Immature natural killer cell (primary cell): ENCODE measurements around the gene SUFU. TPM values are rescaled to one million over a fixed set of nuclear protein-coding genes. Genes with fewer than 3 reads are reported as not detected.

Experiments used
- DNase-seq, 3 donors: peaks; one replicate each; pipeline ENCODE4 v3.0.0; 2022; ENCODE audit warnings: mixed read lengths in 1 of 3
- H3K27ac Mint-ChIP-seq, 6 donors: one replicate each; pipeline ENCODE4 v1.8.0; 2020; ENCODE audit warnings: mixed read lengths in 6 of 6, mild to moderate bottlenecking in 5 of 6, inconsistent platforms in 4 of 6, moderate library complexity in 3 of 6
- H3K27me3 Mint-ChIP-seq, 3 donors: one replicate each; pipeline ENCODE4 v1.8.0; 2020 to 2021; ENCODE audit warnings: low read depth in 3 of 3, mild to moderate bottlenecking in 3 of 3, mixed read lengths in 3 of 3, moderate library complexity in 3 of 3, inconsistent platforms in 1 of 3
- H3K36me3 Mint-ChIP-seq, 3 donors: one replicate each; pipeline ENCODE4 v1.8.0; 2020; ENCODE audit warnings: mixed read lengths in 3 of 3, inconsistent platforms in 2 of 3, mild to moderate bottlenecking in 2 of 3
- H3K4me1 Mint-ChIP-seq, 2 donors: one replicate each; pipeline ENCODE4 v1.8.0; 2020; ENCODE audit warnings: inconsistent platforms in 2 of 2, mild to moderate bottlenecking in 2 of 2, mixed read lengths in 2 of 2, moderate library complexity in 1 of 2
- H3K4me3 Mint-ChIP-seq, 5 donors: one replicate each; pipeline ENCODE4 v1.8.0; 2020; ENCODE audit warnings: mild to moderate bottlenecking in 5 of 5, mixed read lengths in 5 of 5, inconsistent platforms in 3 of 5, moderate library complexity in 3 of 5
- H3K9me3 Mint-ChIP-seq, 6 donors: one replicate each; pipeline ENCODE4 v1.8.0; 2020; ENCODE audit warnings: mild to moderate bottlenecking in 6 of 6, mixed read lengths in 6 of 6, inconsistent platforms in 4 of 6, moderate library complexity in 3 of 6
- polyA plus RNA-seq, 3 donors: library from polyadenylated mRNA; unstranded; fragments of 300-500 nt; fragmentation: Illumina TruSeq; gene quantifications; one replicate each; pipeline ENCODE4 v1.2.3, GENCODE V29; 2021

SUFU gene
- polyA plus RNA-seq, 3 donors from 2014 or later: 1.3 to 6.7 (median 2.1) TPM

GRCh38 chr10:102557569-102557968, 53.8 kb downstream of the SUFU start:
- Mint-ChIP-seq H3K4me3 (no peak overlapping the region), H3K36me3 (peaks cover 0 to 6% (median 1%) of the 10 kb centered on the region in 3 donors), H3K4me1 (peaks cover 0 to 9% of the 10 kb centered on the region in 2 donors), H3K9me3 (no peaks in the 10 kb centered on the region), H3K27me3 (no peaks in the 10 kb centered on the region), H3K27ac (no peak overlapping the region)
- no peak for DNase-seq

DNA sequence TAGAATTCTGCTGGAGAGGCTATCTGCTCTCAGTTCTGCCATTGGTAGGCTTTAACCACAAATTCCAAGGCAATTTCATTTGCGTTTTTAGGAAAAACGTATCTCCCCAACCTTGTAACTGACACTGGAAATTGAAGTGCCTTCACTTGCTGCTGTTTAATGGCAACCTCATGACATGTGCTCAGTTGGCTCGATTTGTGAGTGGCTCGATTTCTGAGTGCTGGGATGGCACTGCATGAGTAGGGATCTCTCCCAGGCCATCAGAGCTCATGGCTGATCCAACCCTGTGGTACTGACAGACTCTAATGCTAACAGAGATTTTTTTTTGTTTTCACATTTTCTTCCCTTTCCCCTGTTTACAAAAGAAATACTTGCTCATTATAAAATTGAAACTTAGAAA, 56.0 kb downstream of the SUFU start:
- Mint-ChIP-seq H3K27ac (no peak overlapping the region), H3K9me3 (no peaks in the 10 kb centered on the region), H3K4me1 (peaks cover 0 to 6% of the 10 kb centered on the region in 2 donors), H3K27me3 (no peaks in the 10 kb centered on the region), H3K36me3 (no peaks in the 10 kb centered on the region), H3K4me3 (no peak overlapping the region)
- no peak for DNase-seq

DNA sequence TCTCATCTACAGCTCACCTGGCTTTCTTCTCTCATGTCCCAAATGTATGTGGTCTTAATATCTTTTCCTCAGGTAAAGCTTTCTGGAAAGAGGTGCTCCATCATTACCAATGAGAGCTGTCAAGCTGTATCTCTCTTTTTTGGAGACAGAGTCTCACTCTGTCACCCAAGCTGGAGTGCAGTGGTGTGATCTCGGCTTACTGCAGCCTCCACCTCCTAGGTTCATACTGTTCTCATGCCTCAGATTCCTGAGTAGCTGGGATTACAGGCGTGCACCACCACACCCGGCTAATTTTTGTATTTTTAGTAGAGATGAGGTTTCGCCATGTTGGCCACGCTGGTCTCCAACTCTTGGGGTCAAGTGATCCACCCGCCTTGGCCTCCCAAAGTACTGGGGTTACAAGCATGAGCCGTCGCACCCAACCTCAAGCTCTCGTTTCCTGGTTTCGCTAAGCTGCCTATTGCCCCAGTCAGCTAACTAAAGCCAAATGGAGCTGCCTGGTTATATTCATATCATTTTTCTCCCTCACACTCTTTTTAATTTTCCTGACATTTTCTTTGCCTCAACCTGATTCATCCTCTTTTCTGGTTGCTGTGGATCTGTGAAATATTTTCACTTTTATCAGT, 60.5 kb downstream of the SUFU start:
- no peak for DNase-seq
- Mint-ChIP-seq H3K4me1 (peaks cover 0 to 2% of the 10 kb centered on the region in 2 donors), H3K27me3 (no peaks in the 10 kb centered on the region), H3K27ac (no peak overlapping the region), H3K9me3 (no peaks in the 10 kb centered on the region), H3K36me3 (no peaks in the 10 kb centered on the region), H3K4me3 (no peak overlapping the region)

DNA sequence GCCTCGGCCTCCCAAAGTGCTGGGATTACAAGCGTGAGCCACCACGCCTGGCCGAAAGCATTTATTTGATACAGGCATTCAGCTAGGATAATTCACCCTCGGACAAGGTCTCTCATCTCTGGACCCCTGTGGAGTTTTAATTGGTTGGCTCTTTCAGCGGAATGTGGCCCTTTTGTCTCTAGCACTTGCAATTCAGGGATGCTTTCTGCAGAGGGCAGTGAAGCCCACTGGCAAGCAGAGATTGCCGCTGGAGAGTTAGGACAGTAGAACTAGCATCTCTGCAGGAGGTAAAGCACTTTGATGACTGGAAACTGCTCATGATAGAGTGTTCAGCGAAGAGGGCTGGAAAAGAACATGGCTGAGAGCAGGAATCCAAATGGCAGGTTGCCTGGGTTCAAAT, 62.0 kb downstream of the SUFU start:
- Mint-ChIP-seq H3K27me3 (no peaks in the 10 kb centered on the region), H3K27ac (no peak overlapping the region), H3K4me3 (no peak overlapping the region), H3K4me1 (no peaks in the 10 kb centered on the region), H3K9me3 (no peaks in the 10 kb centered on the region), H3K36me3 (no peaks in the 10 kb centered on the region)
- DNase-seq: no peak

DNA sequence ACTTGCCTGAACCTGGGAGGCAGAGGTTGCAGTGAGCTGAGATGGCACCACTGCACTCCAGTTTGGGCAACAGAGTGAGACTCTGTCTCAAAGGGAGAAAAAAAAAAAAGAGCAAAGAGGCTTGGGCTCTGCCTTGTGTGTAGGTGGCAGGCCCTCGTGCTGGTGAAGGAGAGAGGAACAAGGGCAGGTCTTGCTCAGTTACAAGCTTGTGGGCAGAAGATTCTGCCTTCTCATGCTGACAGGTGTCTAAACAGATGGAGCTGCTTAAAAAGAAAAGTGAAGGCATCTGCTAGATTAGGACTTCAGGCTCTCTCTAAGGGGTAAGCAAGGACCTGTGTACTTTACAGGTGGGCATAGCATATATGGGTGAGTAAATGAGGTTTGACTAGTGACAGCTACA, 75.0 kb downstream of the SUFU start:
- no peaks in the 10 kb centered on the region for H3K9me3 Mint-ChIP-seq
- DNase-seq: no peak
- H3K27me3 Mint-ChIP-seq: peaks cover 0 to 2% (median 0%) of the 10 kb centered on the region in 3 donors
- H3K4me3 Mint-ChIP-seq: no peak overlapping the region
- no peak overlapping the region for H3K27ac Mint-ChIP-seq
- H3K36me3 Mint-ChIP-seq: no peaks in the 10 kb centered on the region
- peaks cover 0 to 3% of the 10 kb centered on the region in 2 donors for H3K4me1 Mint-ChIP-seq

- Mint-ChIP-seq H3K27me3 (peaks cover 0 to 2% (median 0%) of the 10 kb centered on the region in 3 donors), H3K9me3 (no peaks in the 10 kb centered on the region), H3K36me3 (no peaks in the 10 kb centered on the region), H3K27ac (no peak overlapping the region), H3K4me1 (peaks cover 0 to 4% of the 10 kb centered on the region in 2 donors), H3K4me3 (no peak overlapping the region)
- no peak for DNase-seq
These were observed 75.6 kb downstream of the SUFU start for GRCh38 chr10:102579328-102579727.

- Mint-ChIP-seq H3K36me3 (no peaks in the 10 kb centered on the region), H3K27me3 (peaks cover 0 to 2% (median 0%) of the 10 kb centered on the region in 3 donors), H3K27ac (no peak overlapping the region), H3K9me3 (no peaks in the 10 kb centered on the region), H3K4me1 (peaks cover 0 to 4% of the 10 kb centered on the region in 2 donors), H3K4me3 (no peak overlapping the region)
- no peak for DNase-seq
These were observed 76.5 kb downstream of the SUFU start for GRCh38 chr10:102580230-102580629.

- no peaks in the 10 kb centered on the region for H3K36me3 Mint-ChIP-seq
- no peak overlapping the region for H3K27ac Mint-ChIP-seq
- peaks cover 0 to 4% of the 10 kb centered on the region in 2 donors for H3K4me1 Mint-ChIP-seq
- H3K9me3 Mint-ChIP-seq: no peaks in the 10 kb centered on the region
- H3K27me3 Mint-ChIP-seq: peaks cover 0 to 2% (median 0%) of the 10 kb centered on the region in 3 donors
- H3K4me3 Mint-ChIP-seq: no peak overlapping the region
- no peak for DNase-seq
These were observed 77.6 kb downstream of the SUFU start for GRCh38 chr10:102581401-102581800.

- peaks cover 0 to 2% (median 0%) of the 10 kb centered on the region in 3 donors for H3K27me3 Mint-ChIP-seq
- no peaks in the 10 kb centered on the region for H3K36me3 Mint-ChIP-seq
- H3K27ac Mint-ChIP-seq: no peak overlapping the region
These were observed 78.3 kb downstream of the SUFU start for GRCh38 chr10:102581981-102582580.

GRCh38 chr10:102583435-102584417, 80.0 kb downstream of the SUFU start:
- DNase-seq: peak; percentile 60 to 70 (median 63)
- H3K27ac Mint-ChIP-seq: peak overlapping the region in 3 of 6 donors; percentile 21 to 37 (median 31)
- no peaks in the 10 kb centered on the region for H3K36me3 Mint-ChIP-seq
- H3K4me1 Mint-ChIP-seq: peaks cover 0 to 4% of the 10 kb centered on the region in 2 donors
- H3K9me3 Mint-ChIP-seq: no peaks in the 10 kb centered on the region
- no peak overlapping the region for H3K4me3 Mint-ChIP-seq
- H3K27me3 Mint-ChIP-seq: peaks cover 0 to 2% (median 0%) of the 10 kb centered on the region in 3 donors

More at GRCh38 chr10:102581981-102582580, 78.3 kb downstream of the SUFU start:
- Mint-ChIP-seq H3K4me1 (peaks cover 0 to 4% of the 10 kb centered on the region in 2 donors), H3K4me3 (no peak overlapping the region), H3K9me3 (no peaks in the 10 kb centered on the region)
- no peak for DNase-seq

DNA sequence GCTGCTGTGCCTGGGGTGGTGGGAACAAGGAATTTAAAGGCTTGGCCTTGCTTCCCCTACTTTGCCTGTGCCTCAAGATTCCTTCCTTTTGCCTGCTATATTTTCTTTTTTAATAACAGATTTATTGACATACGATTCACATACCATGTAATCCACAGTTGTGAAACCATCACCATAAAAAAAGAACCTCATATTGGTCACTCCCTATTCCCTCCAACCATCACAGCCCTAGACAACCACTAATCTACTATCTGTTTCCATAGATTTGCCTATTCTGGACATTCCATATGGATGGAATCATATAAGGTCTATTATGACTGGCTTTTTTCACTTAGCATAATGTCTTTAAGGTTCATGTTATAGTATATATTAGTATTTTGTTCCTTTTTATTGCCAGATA, 81.3 kb downstream of the SUFU start:
- no peak overlapping the region for H3K27ac Mint-ChIP-seq
- no peaks in the 10 kb centered on the region for H3K36me3 Mint-ChIP-seq
- no peak for DNase-seq
- no peak overlapping the region for H3K4me3 Mint-ChIP-seq
- H3K9me3 Mint-ChIP-seq: no peaks in the 10 kb centered on the region
- peaks cover 0 to 4% of the 10 kb centered on the region in 2 donors for H3K4me1 Mint-ChIP-seq
- H3K27me3 Mint-ChIP-seq: no peaks in the 10 kb centered on the region

- DNase-seq: no peak
- Mint-ChIP-seq H3K4me3 (no peak overlapping the region), H3K36me3 (no peaks in the 10 kb centered on the region), H3K27me3 (peaks cover 0 to 1% (median 0%) of the 10 kb centered on the region in 3 donors), H3K27ac (no peak overlapping the region), H3K4me1 (peaks cover 0 to 2% of the 10 kb centered on the region in 2 donors), H3K9me3 (no peaks in the 10 kb centered on the region)
These were observed 83.1 kb downstream of the SUFU start for GRCh38 chr10:102586858-102587257.

- H3K27me3 Mint-ChIP-seq: peaks cover 0 to 1% (median 0%) of the 10 kb centered on the region in 3 donors
- no peaks in the 10 kb centered on the region for H3K9me3 Mint-ChIP-seq
- DNase-seq: no peak
- H3K27ac Mint-ChIP-seq: no peak overlapping the region
- H3K4me1 Mint-ChIP-seq: peaks cover 0 to under 1% of the 10 kb centered on the region in 2 donors
- no peak overlapping the region for H3K4me3 Mint-ChIP-seq
- no peaks in the 10 kb centered on the region for H3K36me3 Mint-ChIP-seq
These were observed 85.1 kb downstream of the SUFU start for GRCh38 chr10:102588875-102589274.
